GM23338 (cell line): Measurements from ENCODE around the gene VMO1. TPM values are rescaled to one million over a fixed set of nuclear protein-coding genes. Genes with fewer than 3 reads are reported as not detected.
A peak's percentile ranks its signal among the peaks of the same experiment; 100 is the strongest.

Experiments
- ATAC-seq: fragments of 200-7000 bp; cut with Tn5 transposase; 3 replicates; pipeline ENCODE4 v1.9.1; 2020
- DNase-seq: peaks from one replicate; pipeline ENCODE4 v3.0.0-alpha.2; 2015; ENCODE audit warnings: low spot score
- H2AFZ ChIP-seq: fragments of 200-600 bp; sonication (generic); 2 replicates; pipeline ENCODE4 v1.8.0; 2016; ENCODE audit warnings: antibody characterized with exemption, mild to moderate bottlenecking, moderate library complexity
- H3F3A ChIP-seq: fragments of 200-600 bp; sonication (generic); replicated peaks from 2 replicates; pipeline ENCODE4 v1.8.0; 2017; ENCODE audit warnings: antibody characterized with exemption, mixed run types, low read depth
- H3K27ac ChIP-seq: fragments of 200-600 bp; sonication (generic); 2 replicates; pipeline ENCODE4 v1.6.1; 2016; ENCODE audit warnings: low read depth
- H3K27me3 ChIP-seq: fragments of 200-600 bp; sonication (generic); 2 replicates; pipeline ENCODE4 v1.8.0; 2016; ENCODE audit warnings: mild to moderate bottlenecking, mixed run types, moderate library complexity; ENCODE audit not compliant: insufficient read depth
- H3K36me3 ChIP-seq: fragments of 200-600 bp; sonication (generic); 2 replicates; pipeline ENCODE4 v1.8.0; 2016; ENCODE audit warnings: mild to moderate bottlenecking; ENCODE audit not compliant: insufficient read depth
- H3K4me1 ChIP-seq: fragments of 200-600 bp; sonication (generic); 2 replicates; pipeline ENCODE4 v1.8.0; 2016; ENCODE audit warnings: mild to moderate bottlenecking, moderate library complexity; ENCODE audit not compliant: insufficient read depth
- H3K4me2 ChIP-seq: fragments of 200-600 bp; sonication (generic); 2 replicates; pipeline ENCODE4 v1.7.1; 2017; ENCODE audit warnings: mixed run types
- H3K4me3 ChIP-seq: fragments of 200-600 bp; sonication (generic); 2 replicates; pipeline ENCODE4 v1.6.1; 2016; ENCODE audit warnings: mixed run types
- H3K79me2 ChIP-seq: fragments of 200-600 bp; sonication (generic); replicated peaks from 2 replicates; pipeline ENCODE4 v1.8.0; 2017; ENCODE audit warnings: mild to moderate bottlenecking; ENCODE audit not compliant: insufficient read depth
- H3K9me2 ChIP-seq: fragments of 200-600 bp; sonication (generic); 2 replicates; pipeline ENCODE4 v1.8.0; 2017; ENCODE audit not compliant: insufficient read depth
- H4K20me1 ChIP-seq: fragments of 200-600 bp; sonication (generic); replicated peaks from 2 replicates; pipeline ENCODE4 v1.8.0; 2017; ENCODE audit warnings: mild to moderate bottlenecking; ENCODE audit not compliant: insufficient read depth
- H3K27ac Mint-ChIP-seq: 2 replicates; pipeline ENCODE4 v1.8.0; 2020; ENCODE audit warnings: inconsistent platforms, mild to moderate bottlenecking, moderate library complexity, mixed read lengths
- H3K27me3 Mint-ChIP-seq: 3 replicates; pipeline ENCODE4 v1.8.0; 2022; ENCODE audit warnings: low read depth, mild to moderate bottlenecking, moderate library complexity, mixed read lengths, inconsistent platforms; ENCODE audit not compliant: insufficient read depth, poor library complexity
- H3K36me3 Mint-ChIP-seq: 3 replicates; pipeline ENCODE4 v1.8.0; 2021; ENCODE audit warnings: low read depth, mild to moderate bottlenecking, inconsistent platforms, moderate library complexity, mixed read lengths
- H3K4me1 Mint-ChIP-seq: 3 replicates; pipeline ENCODE4 v1.8.0; 2020; ENCODE audit warnings: mild to moderate bottlenecking, inconsistent platforms, mixed read lengths
- H3K4me3 Mint-ChIP-seq: 3 replicates; pipeline ENCODE4 v1.8.0; 2021; ENCODE audit warnings: moderate library complexity, mild to moderate bottlenecking, inconsistent platforms, mixed read lengths
- H3K9me3 Mint-ChIP-seq: 3 replicates; pipeline ENCODE4 v1.8.0; 2020; ENCODE audit warnings: moderate library complexity, mild to moderate bottlenecking, inconsistent platforms, mixed read lengths
- CREB1 ChIP-seq: fragments of 250-450 bp; sonication (Bioruptor Pico); IDR thresholded peaks from 2 replicates; pipeline ENCODE4 v1.5.0; 2020; ENCODE audit warnings: low read depth, mild to moderate bottlenecking, moderate library complexity
- EZH2 ChIP-seq: fragments of 200-600 bp; sonication (generic); IDR thresholded peaks from one replicate; pipeline ENCODE4 v1.8.0; 2017; ENCODE audit warnings: antibody characterized with exemption, mild to moderate bottlenecking, low read depth; ENCODE audit not compliant: unreplicated experiment
- EZH2phosphoT487 ChIP-seq: fragments of 200-600 bp; sonication (generic); IDR thresholded peaks from one replicate; pipeline ENCODE4 v1.8.1; 2018; ENCODE audit warnings: antibody characterized with exemption; ENCODE audit not compliant: unreplicated experiment
- JUNB ChIP-seq: IDR thresholded peaks from one replicate; pipeline ENCODE4 v1.6.1; 2016; ENCODE audit warnings: antibody characterized with exemption; ENCODE audit not compliant: unreplicated experiment
- NANOG ChIP-seq: IDR thresholded peaks from 2 replicates; pipeline ENCODE4 v1.6.1; 2016; ENCODE audit warnings: antibody characterized with exemption, borderline replicate concordance
- STAT1 ChIP-seq: IDR thresholded peaks from one replicate; pipeline ENCODE4 v1.6.1; 2016; ENCODE audit warnings: antibody characterized with exemption; ENCODE audit not compliant: unreplicated experiment
- ZNF114 ChIP-seq: fragments of 250-450 bp; sonication (Bioruptor Pico); IDR thresholded peaks from 2 replicates; pipeline ENCODE4 v1.5.0; 2020; ENCODE audit warnings: mild to moderate bottlenecking, moderate library complexity
- ZNF331 ChIP-seq: fragments of 250-450 bp; sonication (Bioruptor Pico); IDR thresholded peaks from 2 replicates; pipeline ENCODE4 v1.5.0; 2020; ENCODE audit warnings: low read depth, mild to moderate bottlenecking, moderate library complexity
- polyA plus RNA-seq: library from polyadenylated mRNA; unstranded; fragments of >200 nt; fragmentation: Nextera tagmentation; extraction: Ambion mirVana; gene quantifications from 2 replicates; pipeline ENCODE4 v1.2.1, GENCODE V29; 2016
- total RNA-seq: library from RNA; depleted of rRNA; stranded (reverse); fragments of >200 nt; shearing (Covaris generic); gene quantifications from 2 replicates; pipeline ENCODE4 v1.2.3, GENCODE V29; 2014
- TF ChIP-seq, protein P1 (sequence below), 2 experiments: fragments of 200-600 bp in 1 of 2; sonication (generic) in 1 of 2; conservative IDR thresholded peaks; 2 replicates each; pipeline versions ENCODE4 v1.5.1 to v1.6.1; 2016 to 2017; ENCODE audit warnings: antibody characterized with exemption in 2 of 2, low read depth in 2 of 2, mild to moderate bottlenecking in 2 of 2, moderate library complexity in 1 of 2
- TF ChIP-seq, protein P2 (sequence below): IDR thresholded peaks from 2 replicates; pipeline ENCODE4 v1.6.1; 2016; ENCODE audit warnings: antibody characterized with exemption
- TF ChIP-seq, protein P3 (sequence below): fragments of 250-450 bp; sonication (Bioruptor Pico); IDR thresholded peaks from 2 replicates; pipeline ENCODE4 v1.5.0; 2020; ENCODE audit warnings: mild to moderate bottlenecking, moderate library complexity

Gene VMO1
- total and polyA plus RNA-seq, 2 experiments from 2014 or later = 0.38 to 0.47 TPM

DNA sequence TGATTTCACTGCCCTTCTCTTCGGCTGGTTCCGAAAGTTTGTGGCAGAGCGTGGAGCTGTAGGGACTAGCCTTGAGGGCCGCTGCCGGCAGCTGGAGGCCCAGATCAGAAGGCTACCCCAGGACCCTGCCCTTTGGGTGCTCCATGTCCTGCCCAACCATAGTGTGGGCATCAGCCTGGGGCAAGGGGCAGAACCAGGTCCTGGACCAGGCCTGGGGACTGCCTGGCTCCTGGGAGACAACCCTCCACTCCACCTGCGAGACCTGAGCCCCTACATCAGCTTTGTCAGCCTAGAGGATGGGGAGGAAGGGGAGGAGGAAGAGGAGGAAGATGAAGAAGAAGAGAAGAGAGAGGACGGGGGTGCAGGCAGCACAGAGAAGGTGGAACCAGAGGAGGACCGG is 45.6 kb downstream of the VMO1 start:
- Histone ChIP-seq H3K36me3 (no peaks in the 10 kb centered on the region), H3K4me3 (peak overlapping the region; percentile 75; the same call in 1 of the 2 replicates), H3K9me2 (no peaks in the 10 kb centered on the region), H3K79me2 (no peaks in the 10 kb centered on the region), H4K20me1 (0 out of 2 replicates have a peak, but pooled peaks cover 5% of the 10 kb centered on the region), H3K27ac (no peak overlapping the region), H3K27me3 (peaks cover 72% of the 10 kb centered on the region), H2AFZ (no peak overlapping the region), H3K4me1 (peaks cover 9% of the 10 kb centered on the region; the same call in 1 of the 2 replicates), H3K4me2 (no peak overlapping the region), H3F3A (peaks cover 13% of the 10 kb centered on the region; the same call in 1 of the 2 replicates)
- ATAC-seq (no peak), DNase-seq (no peak)
- Mint-ChIP-seq H3K4me1 (peaks cover 16% of the 10 kb centered on the region), H3K27me3 (peaks cover 66% of the 10 kb centered on the region), H3K36me3 (no peaks in the 10 kb centered on the region; the same call in 2 of the 3 replicates), H3K4me3 (peak overlapping the region; percentile 70), H3K9me3 (no peaks in the 10 kb centered on the region; the same call in 1 of the 3 replicates), H3K27ac (no peak overlapping the region)
- no peak for TF ChIP-seq EZH2

DNA sequence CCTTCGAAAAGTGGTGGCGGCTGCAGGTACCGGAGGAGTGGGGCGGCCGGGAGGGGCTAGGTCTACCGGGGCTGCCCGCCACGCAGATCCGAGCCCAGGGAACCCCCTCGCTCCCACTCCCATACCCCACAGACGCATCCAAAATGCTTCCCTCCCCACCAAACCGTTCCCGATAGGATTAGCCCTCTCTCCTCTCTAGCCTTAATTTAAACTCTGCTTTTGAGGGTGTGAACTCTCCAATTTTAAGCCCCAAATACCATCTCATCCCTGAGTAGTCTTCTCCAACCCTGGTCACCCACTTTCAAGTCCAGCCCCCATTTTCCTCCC is 46.2 kb downstream of the VMO1 start:
- ATAC-seq (no peak), DNase-seq (no peak)
- peaks cover 10% of the 10 kb centered on the region; the same call in 1 of the 2 replicates for H3F3A ChIP-seq
- H3K4me3 Mint-ChIP-seq = peak overlapping the region; percentile 70
- peaks cover 76% of the 10 kb centered on the region for H3K27me3 ChIP-seq
- H3K9me2 ChIP-seq = no peaks in the 10 kb centered on the region
- peak overlapping the region; percentile 91 for H3K4me2 ChIP-seq
- H3K36me3 ChIP-seq = no peaks in the 10 kb centered on the region
- H3K4me1 ChIP-seq = peaks cover 9% of the 10 kb centered on the region; the same call in 1 of the 2 replicates
- H3K79me2 ChIP-seq = no peaks in the 10 kb centered on the region
- peaks cover 66% of the 10 kb centered on the region for H3K27me3 Mint-ChIP-seq
- peak overlapping the region; percentile 75 for H3K4me3 ChIP-seq
- H4K20me1 ChIP-seq = 0 out of 2 replicates have a peak, but pooled peaks cover 5% of the 10 kb centered on the region
- no peak overlapping the region for H3K27ac ChIP-seq
- no peaks in the 10 kb centered on the region; the same call in 1 of the 3 replicates for H3K9me3 Mint-ChIP-seq
- H3K36me3 Mint-ChIP-seq = no peaks in the 10 kb centered on the region; the same call in 2 of the 3 replicates
- H2AFZ ChIP-seq = peak overlapping the region; percentile 96
- peaks cover 12% of the 10 kb centered on the region for H3K4me1 Mint-ChIP-seq
- H3K27ac Mint-ChIP-seq = no peak overlapping the region
- TF ChIP-seq STAT1 (no peak), ZNF114 (CRISPR knock-in tag) (no peak), CREB1 (no peak), EZH2phosphoT487 (no peak), JUNB (no peak), ZNF331 (CRISPR knock-in tag) (no peak), NANOG (no peak), EZH2 (no peak)
- TF ChIP-seq, protein P1, sequence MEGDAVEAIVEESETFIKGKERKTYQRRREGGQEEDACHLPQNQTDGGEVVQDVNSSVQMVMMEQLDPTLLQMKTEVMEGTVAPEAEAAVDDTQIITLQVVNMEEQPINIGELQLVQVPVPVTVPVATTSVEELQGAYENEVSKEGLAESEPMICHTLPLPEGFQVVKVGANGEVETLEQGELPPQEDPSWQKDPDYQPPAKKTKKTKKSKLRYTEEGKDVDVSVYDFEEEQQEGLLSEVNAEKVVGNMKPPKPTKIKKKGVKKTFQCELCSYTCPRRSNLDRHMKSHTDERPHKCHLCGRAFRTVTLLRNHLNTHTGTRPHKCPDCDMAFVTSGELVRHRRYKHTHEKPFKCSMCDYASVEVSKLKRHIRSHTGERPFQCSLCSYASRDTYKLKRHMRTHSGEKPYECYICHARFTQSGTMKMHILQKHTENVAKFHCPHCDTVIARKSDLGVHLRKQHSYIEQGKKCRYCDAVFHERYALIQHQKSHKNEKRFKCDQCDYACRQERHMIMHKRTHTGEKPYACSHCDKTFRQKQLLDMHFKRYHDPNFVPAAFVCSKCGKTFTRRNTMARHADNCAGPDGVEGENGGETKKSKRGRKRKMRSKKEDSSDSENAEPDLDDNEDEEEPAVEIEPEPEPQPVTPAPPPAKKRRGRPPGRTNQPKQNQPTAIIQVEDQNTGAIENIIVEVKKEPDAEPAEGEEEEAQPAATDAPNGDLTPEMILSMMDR (conservative IDR thresholded peaks at IDR 0.05; ENCODE audit: low read depth in 2 of 2) = no peak
- TF ChIP-seq, protein P2, sequence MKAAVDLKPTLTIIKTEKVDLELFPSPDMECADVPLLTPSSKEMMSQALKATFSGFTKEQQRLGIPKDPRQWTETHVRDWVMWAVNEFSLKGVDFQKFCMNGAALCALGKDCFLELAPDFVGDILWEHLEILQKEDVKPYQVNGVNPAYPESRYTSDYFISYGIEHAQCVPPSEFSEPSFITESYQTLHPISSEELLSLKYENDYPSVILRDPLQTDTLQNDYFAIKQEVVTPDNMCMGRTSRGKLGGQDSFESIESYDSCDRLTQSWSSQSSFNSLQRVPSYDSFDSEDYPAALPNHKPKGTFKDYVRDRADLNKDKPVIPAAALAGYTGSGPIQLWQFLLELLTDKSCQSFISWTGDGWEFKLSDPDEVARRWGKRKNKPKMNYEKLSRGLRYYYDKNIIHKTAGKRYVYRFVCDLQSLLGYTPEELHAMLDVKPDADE = no peak
- TF ChIP-seq, protein P3, sequence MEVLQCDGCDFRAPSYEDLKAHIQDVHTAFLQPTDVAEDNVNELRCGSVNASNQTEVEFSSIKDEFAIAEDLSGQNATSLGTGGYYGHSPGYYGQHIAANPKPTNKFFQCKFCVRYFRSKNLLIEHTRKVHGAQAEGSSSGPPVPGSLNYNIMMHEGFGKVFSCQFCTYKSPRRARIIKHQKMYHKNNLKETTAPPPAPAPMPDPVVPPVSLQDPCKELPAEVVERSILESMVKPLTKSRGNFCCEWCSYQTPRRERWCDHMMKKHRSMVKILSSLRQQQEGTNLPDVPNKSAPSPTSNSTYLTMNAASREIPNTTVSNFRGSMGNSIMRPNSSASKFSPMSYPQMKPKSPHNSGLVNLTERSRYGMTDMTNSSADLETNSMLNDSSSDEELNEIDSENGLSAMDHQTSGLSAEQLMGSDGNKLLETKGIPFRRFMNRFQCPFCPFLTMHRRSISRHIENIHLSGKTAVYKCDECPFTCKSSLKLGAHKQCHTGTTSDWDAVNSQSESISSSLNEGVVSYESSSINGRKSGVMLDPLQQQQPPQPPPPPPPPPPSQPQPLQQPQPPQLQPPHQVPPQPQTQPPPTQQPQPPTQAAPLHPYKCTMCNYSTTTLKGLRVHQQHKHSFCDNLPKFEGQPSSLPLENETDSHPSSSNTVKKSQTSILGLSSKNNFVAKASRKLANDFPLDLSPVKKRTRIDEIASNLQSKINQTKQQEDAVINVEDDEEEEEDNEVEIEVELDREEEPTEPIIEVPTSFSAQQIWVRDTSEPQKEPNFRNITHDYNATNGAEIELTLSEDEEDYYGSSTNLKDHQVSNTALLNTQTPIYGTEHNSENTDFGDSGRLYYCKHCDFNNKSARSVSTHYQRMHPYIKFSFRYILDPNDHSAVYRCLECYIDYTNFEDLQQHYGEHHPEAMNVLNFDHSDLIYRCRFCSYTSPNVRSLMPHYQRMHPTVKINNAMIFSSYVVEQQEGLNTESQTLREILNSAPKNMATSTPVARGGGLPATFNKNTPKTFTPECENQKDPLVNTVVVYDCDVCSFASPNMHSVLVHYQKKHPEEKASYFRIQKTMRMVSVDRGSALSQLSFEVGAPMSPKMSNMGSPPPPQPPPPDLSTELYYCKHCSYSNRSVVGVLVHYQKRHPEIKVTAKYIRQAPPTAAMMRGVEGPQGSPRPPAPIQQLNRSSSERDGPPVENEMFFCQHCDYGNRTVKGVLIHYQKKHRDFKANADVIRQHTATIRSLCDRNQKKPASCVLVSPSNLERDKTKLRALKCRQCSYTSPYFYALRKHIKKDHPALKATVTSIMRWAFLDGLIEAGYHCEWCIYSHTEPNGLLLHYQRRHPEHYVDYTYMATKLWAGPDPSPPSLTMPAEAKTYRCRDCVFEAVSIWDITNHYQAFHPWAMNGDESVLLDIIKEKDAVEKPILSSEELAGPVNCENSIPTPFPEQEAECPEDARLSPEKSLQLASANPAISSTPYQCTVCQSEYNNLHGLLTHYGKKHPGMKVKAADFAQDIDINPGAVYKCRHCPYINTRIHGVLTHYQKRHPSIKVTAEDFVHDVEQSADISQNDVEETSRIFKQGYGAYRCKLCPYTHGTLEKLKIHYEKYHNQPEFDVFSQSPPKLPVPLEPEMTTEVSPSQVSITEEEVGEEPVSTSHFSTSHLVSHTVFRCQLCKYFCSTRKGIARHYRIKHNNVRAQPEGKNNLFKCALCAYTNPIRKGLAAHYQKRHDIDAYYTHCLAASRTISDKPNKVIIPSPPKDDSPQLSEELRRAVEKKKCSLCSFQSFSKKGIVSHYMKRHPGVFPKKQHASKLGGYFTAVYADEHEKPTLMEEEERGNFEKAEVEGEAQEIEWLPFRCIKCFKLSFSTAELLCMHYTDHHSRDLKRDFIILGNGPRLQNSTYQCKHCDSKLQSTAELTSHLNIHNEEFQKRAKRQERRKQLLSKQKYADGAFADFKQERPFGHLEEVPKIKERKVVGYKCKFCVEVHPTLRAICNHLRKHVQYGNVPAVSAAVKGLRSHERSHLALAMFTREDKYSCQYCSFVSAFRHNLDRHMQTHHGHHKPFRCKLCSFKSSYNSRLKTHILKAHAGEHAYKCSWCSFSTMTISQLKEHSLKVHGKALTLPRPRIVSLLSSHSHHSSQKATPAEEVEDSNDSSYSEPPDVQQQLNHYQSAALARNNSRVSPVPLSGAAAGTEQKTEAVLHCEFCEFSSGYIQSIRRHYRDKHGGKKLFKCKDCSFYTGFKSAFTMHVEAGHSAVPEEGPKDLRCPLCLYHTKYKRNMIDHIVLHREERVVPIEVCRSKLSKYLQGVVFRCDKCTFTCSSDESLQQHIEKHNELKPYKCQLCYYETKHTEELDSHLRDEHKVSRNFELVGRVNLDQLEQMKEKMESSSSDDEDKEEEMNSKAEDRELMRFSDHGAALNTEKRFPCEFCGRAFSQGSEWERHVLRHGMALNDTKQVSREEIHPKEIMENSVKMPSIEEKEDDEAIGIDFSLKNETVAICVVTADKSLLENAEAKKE = no peak
